Stimulated activated CD8-positive, alpha-beta memory T cell treated with anti-CD3 and anti-CD28 coated beads, Interleukin-4, amount 100 ng/mL, for 24 hours (primary cell): ENCODE results near the gene IGFL1.
"Not testable (repeated sequence)": the region's sequence is repeated elsewhere in the genome, so short reads cannot be mapped to it uniquely, and the experiment has no call there.

Experiments used
- DNase-seq: peaks from one replicate; pipeline ENCODE4 v3.0.0-alpha.2; 2020; ENCODE audit warnings: low read depth

Gene IGFL1

DNA sequence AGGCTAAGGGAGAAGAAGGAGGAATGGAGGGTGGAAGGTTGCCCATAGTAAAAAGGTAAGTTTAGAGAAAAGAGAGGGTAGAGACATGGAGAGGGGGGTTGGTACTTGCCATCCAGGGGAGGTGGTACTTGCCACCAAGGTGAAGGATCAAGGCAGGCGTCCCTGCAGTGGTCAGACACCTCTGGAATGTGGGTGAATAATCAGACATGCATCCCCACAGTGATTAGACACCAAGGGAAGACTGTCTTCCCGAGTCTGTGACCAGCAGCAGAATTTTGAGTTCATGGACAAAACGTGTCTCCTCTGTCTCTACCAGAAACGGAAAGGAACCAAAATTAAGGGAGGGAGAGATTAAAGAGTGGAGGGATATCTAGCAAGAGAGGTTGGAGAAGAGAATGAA, 27.1 kb upstream of the IGFL1 start:
- DNase-seq: no peak

DNA sequence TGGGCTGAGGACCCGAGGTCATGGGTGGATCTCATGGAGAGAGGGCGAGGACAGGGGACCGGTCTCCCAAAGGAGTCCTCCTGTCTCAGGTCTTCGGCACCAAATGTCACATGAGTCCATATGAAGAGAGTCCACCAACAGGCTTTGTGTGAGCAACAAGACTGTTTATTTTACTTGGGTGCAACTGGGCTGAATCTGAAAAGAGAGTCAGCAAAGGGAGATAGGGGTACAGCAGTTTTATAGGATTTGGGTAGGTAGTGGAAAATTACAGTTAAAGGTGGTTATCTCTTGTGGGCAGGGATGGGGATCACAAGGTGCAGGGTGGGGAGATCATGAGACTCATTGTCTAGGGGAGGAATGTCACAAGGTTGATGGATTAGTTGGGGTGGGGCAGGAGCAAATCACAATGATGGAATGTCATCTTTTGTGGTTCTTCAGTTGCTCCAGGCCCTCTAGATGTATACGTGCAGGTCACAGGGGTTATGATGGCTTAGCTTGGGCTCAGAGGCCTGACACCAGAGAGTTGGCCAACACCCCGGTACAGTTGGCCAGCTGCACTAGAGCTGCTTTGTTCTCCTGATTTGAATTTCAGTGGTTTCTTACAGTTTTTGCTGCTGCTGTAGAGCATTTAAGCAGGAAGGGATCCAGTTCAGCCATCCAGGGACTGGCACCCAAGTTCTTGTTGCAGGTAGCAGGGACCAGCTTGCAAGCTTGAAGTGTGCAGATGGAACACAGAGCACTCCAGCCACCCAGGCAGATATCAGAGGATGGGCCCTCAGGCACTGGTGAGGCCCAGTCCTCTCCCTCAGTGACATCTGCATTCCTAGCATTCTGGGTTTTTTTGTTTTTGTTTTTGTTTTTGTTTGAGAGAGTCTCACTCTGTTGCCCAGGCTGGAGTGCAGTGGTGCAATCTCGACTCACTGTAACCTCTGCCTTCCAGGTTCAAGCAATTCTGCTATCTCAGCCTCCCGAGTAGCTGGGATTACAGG, 26.4 kb upstream of the IGFL1 start:
- DNase-seq: no peak

DNA sequence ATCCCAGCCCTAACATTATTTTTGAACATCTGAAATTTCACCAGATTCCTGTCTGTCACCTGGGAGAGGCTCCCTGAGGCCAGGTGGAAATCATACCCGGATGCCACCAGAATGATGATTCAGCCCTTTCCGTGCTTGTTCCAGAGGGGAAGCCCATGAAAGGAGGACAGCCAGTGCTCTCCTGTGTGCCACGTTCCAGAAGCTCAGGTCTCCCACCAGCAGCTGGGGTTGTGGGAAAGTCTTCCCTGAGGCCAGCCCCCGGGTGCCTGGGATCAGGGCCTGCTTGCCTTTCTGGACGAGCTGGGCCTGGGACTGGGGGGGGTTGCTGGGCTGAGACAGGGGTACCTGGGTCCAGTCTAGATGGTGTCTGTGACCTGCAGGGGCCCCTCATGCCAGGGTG, 25.5 kb upstream of the IGFL1 start:
- no peak for DNase-seq

DNA sequence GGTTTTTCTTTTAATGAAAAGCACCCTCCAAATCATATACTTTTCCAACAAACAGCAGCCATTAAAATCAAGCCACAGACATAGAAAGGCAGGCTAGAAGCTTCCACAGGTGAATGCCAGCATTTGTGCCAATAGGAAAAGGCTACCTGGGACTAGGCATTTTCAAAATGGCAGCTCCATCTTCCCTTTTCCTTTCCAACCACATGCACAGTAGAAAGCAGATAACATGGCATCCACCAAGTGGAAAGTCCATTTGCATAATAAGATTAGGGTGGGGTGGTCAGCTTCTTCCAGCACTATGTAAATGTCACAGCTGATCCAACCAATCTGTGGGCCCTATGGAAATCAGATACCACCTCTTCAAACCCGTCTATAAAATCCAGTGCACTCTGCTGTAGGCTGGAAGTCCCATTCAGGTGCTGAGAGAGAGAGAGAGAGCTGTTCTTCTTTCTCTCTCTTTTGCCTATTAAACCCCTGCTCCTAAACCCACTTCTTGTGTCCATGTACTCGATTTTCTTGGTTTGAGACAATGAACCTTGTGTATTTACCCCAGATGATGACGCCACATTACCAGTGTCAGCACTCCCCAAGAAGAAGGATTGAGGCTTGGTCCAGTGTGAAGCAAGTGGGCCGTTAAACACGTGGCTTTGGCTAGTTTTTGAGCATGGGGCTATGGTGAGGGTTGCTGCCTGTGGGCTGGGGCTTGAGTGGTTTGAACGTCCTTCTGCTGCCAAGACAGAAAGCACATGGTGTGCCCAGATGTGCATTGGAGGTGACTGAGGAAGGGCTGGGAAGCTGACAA, 24.2 kb upstream of the IGFL1 start:
- DNase-seq: no peak

DNA sequence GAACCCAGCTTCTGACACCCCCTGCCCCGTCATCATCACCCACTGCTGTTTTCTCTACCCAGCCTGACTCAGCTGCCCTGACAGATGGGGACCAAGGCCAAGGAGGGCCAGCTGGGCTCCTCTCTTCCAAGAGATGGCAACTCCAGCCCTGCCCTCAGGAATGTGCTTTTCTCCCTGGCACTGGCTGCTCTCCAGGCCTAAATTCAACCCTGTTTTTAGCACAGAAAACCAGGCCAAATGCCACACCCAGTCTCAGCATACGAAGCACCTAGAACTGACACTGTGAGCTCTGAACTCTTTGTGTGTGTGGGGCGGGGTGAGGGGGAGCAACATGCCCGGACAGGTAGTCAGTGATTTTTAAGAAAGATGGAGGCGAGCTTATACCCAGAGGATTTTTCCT, 23.4 kb upstream of the IGFL1 start:
- no peak for DNase-seq

DNA sequence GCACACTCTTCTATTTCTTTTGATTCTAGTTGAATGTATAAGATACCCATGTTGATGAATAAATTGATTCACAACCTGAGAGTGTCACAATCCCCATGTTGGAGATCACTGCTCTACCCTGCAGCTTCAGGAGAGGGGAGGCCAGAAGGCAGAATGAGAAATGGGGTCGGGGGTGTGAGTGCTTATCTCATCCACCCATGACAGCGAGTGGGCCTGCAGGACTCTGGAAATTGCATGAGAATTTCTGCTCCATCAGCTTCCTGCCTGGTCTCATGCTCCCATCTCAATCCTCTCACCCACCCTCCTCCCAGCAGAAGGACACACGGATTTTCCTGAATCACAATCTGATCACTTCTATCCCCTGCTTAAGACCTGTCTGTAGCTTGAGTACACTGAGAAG, 22.9 kb upstream of the IGFL1 start:
- DNase-seq: no peak

DNA sequence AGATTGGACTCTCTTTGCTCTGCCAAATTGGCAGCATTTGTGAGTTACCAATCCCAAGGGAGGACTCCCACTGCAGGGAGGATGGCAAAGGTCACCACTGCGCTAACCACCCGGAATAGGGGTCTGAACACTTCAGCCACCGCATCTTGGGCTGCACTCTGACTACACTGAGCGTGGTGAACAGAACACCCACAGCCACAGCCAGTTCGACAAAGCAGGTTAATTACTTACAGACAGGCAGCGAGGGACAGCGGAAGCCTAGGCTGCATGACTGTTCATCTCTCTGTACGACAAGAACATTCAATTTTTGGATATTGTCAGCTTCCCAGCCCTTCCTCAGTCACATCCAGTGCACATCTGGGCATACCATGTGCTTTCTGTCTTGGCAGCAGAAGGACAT, 21.7 kb upstream of the IGFL1 start:
- not testable (repeated sequence) for DNase-seq

DNA sequence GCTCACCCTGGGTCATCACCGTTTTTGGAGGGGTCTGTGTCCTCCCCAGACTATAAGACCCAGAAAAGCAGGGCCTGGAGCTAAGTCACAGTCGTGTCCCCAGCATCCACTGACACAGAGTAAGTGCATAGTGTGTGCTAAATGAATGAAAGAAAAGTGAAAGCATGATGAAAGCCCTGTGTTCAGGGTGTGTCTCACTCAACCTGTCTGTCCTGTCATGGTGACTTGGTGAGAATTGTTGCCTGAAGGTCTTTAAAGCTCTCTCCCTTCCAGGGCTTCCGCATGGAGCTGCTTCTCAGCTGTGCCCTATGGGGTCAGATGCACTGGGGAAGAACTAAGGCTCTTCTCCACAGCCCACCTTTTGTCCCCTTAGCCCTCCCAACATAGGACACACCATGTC, 20.5 kb upstream of the IGFL1 start:
- DNase-seq: no peak

DNA sequence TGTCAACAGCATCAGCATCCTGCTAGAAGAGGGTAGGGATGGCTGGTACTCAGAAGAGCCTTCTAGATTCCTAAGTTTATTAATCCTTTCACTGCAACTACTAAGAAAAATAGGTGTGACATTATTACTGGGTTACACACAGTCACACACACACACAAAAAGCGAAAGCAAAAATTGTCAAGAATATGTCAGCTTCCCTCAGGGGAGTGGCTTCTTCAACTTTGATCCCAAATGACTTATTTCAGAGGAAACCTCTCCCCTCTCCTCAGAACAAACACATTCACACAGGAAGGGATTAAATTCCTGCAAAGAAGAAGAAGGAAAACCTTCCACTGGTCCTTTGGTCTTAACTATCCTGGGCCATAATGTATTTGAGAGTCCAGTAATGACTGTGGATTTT, 20.1 kb upstream of the IGFL1 start:
- no peak for DNase-seq

DNA sequence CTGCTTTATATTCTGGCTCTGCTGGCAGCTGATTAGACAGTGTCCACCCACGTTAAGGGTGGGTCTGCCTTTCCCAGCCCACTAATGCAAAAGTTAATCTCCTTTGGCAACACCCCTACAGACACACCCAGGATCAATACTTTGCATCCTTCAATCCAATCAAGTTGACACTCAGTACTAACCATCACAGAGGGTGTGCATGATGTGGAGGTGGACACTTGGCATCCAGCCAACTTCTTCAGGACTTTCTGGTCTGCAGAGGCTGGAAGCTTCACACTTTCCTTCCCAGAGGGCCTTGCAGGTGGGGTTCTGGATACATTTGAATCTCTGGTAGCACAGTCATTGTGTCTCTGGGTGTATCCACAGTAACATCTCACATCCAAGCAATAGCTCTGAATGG, 18.9 kb upstream of the IGFL1 start:
- DNase-seq: no peak

DNA sequence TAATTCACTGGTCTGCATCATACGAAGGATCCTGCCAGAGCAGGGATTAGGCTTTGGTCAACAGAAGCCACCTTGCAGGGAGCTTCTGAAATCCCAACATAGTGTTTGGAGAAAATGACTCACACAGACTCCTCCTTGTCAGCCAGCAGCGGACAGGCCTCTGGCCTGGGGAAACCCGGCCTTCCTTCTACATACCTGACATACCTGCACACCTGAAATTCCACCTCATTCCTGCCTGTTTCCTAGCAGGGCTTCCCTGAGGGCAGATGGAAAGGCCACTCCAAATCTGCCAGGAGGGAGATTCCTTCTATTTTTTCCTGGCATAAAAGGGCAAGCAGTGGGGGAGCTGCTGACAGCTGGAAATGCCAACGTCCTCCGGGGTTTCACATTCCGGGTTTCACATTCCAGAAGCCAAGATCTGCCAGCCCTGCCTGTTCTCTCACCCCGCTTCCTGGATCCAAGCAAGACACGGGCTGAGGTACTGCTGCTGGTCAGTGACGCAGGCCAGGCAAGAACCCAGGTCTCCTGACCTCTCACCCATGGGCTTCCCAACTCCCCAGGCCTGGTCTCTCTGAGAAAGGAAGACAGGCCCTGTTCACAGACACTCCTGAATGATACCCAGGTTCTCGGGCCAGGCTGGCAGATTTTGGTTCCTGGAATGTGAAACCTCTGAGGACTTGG, 18.2 kb upstream of the IGFL1 start:
- no peak for DNase-seq

DNA sequence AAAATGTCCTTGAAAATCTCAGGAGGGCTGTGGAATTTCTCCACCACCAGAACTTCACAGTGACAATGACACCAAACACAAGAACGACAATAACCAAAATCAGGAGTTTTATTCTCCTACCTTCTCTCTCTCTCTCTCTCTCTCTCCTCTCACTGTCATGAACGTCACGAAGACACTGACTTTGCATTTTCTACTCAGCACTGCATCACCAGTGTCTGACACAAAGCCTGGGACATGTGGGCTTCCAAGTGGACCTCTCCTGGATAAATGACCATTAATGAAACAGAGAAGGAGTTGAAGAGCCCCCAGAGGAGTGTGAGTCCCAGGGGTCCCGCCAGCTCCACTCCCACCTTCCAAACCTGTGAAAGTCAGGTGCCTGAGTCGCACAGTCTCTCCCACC, 16.9 kb upstream of the IGFL1 start:
- not testable (repeated sequence) for DNase-seq

DNA sequence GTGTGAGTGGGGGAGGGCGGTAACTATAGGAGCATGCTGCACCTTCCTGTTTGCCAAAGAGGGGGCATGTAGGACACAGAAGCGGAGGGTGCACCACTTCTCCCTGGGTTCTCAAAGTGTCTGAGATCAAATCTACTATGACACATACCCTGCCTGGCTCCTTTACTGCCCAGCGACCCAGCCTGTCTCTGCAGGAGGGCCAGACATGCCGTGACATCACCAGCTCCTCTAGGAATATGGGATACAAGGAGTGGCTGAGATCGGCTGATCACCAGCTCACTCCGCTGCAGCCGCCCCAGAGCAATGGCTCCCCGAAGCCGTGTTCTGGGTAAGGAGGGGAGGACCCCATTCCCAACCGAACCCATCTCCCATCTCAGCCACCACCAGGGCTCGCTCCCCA, 16.4 kb upstream of the IGFL1 start:
- no peak for DNase-seq

DNA sequence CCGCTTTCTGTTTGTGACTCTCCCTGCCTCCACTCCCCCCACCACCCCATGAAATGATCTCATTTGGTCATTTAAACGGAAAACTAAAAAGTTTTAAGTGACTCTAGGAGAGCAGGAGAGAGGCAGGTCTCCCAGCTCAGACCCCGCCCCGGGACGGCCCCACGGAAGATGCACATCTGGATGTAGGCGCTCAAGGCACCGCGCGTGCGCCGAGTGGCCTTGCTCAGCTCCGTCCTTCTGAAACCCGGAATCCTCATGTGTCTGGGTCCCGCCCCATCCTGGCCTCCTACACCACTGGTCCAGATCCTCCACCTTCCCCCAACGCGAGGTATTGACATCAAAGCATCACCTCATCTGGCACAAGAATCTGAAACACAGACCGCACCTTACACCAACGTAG, 15.7 kb upstream of the IGFL1 start:
- DNase-seq: no peak

DNA sequence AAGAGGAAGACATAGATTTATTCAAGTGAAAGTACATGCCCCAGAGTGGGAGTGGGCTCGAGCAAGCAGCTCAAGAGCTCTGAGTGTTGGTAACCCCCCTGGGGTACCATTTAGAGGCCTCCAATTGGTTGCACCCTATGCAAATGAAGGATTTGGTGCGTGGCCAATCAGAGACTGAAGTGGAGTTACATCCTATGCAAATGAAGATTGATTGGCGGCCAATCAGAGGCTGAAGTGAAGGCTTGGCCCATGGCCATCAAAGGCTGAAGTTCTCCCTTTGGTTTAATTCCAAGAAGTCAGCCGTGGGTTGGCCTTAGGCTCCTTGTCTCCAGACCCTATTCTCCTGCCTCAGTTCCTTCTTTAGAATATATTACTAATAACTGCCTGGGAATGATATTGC, 12.9 kb upstream of the IGFL1 start:
- no peak for DNase-seq

DNA sequence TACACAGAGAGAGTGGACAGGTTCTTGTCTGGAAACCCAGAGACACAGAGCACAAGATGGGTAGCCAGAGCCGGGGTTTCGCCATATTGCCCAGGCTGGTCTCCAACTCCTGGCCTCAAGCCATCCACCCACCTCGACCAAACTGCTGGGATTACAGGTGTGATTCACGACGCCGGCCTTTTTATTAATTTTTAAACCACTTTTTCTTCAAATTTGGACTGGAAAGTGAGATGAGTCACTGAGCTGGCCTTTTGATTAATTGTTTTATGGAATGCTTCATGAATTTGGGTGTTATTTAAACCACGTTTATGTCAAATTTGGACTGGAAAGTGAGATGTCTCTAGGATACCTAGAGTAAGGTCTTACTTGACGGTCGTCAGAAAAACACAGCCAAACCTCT, 12.1 kb upstream of the IGFL1 start:
- no peak for DNase-seq

DNA sequence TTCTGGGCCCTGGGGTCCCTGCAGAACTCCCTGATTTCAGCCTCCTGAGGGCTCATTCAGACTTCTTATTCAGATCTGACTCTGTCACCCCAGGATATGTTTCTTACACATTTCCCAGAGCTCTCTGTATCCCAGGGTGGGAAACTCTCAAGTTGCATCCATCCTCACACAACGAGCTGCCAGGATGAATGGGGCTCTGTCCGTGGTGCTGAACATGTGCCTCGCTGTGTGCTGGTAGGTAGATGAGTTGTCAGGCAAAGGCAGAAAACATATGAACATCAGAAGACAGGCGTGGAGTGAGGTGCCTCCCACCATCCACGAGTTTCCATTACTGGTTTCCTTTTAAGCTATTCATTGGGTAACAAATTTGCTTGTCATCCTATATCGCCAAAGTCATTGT, 11.4 kb upstream of the IGFL1 start:
- peak; percentile 5 for DNase-seq

DNA sequence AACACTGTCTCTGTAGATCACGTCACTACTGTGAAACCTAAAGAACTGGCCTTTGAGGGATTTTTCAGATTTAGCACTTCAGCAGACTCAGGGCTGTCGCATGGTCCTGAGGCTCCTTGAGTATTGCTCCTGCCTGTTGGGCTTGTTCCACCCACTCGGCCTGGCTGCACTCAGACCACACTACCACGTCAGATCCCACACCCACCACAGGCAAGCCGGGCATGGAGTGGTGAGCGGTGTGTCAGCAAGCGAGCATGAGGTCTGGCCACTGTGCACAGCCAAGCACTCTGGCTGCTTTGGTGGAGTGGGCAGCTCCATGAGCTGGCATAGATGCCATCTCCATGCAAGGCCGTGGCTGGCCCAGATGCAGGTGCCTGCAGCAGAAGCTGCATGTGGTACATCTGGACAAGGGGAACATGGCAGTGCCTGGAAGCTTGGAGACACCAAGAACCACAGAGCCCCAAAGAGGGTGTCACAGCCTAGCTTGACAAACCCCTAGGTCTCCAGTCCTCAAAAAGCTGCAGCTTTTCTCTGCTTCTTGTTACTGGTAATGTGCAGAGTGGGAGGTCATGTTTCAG, 9.4 kb upstream of the IGFL1 start:
- DNase-seq: no peak

DNA sequence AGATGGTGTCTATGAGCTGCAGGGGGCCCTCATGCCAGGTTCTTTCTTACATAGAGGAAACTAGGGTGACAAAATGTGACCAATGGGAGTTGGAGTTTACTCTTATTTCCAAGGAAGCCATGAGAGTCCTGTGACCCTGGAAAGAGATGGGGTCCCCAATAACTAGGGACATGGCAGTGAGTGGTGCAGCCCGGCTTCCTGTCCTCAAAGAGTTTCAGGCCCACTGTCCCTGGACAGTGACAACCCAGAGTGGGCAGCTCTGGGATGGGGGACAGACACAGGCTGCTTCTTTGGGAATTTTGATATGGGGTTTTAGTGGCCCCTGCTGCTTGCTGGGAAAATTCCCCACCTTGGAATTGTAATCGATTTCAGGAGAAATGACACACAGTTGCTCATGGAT, 8.4 kb upstream of the IGFL1 start:
- no peak for DNase-seq

DNA sequence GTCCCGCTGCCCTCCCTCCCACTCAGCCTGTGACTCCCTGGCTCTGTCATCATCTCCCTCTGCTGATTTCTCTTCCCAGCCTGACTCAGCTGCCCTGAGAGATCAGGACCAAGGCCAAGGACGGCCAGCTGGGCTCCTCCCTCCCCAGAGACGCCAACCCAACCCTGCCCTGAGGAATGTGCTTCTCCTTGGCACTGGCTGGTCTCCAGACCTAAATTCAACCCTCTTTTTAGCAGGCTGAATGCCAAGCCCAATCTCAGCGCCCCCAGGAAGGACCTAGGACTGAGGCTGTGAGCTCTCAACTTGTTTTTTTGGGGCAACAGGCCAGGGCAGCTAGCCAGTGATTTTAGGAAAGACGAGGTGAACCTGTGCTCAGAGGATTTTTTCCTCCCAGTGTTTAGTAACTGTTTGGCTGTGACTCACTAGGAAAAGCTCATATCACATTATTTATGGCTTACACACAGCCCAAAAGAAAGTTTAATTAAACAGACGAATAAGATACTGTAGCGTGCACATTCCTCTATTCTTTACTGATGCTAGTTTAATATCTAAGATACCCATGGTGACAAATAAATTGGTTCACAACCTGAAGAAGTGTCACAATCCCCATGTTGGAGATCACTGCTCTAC, 7.4 kb upstream of the IGFL1 start:
- no peak for DNase-seq

DNA sequence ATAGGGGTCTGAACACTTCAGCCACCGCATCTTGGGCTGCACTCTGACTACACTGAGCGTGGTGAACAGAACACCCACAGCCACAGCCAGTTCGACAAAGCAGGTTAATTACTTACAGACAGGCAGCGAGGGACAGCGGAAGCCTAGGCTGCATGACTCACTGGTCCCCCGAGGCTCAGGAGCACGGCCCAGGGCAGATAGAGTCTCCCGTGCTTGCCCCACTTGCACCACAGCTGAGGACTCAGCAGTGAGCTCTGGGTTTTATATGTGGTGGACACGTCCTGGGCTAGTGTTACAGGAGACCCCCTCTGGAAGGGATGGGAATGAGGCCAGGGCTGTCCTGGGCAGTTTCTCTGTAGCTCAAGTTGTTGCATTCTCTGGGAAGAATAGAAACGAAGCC, 5.8 kb upstream of the IGFL1 start:
- not testable (repeated sequence) for DNase-seq

DNA sequence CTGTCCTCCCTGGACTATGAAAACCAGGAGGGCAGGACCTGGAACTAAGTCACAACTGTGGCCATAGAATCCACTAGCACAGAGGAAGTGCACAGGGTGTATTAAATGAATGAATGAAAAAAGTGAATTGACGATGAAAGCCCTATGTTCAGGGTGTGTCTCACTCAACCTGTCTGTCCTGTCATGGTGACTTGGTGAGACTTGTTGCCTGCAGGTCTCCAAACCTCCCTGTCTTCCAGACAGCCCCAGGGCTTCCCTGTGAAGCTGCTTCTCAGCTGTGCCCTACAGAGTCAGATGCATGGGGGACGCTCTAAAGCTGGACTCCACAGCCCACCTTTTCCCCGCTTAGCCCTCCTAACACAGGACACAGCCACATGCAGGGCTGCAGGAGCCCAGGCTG, 4.8 kb upstream of the IGFL1 start:
- DNase-seq: no peak
